GM23248 (cell line): ENCODE measurements around the gene SEC14L1. TPM values are rescaled to one million over a fixed set of nuclear protein-coding genes. Genes with fewer than 3 reads are reported as not detected.
A peak's percentile ranks its signal among the peaks of the same experiment; 100 is the strongest.

Source experiments
- DNase-seq: peaks from one replicate; pipeline ENCODE4 v3.0.0-alpha.2; 2015
- H2AFZ ChIP-seq: fragments of 200-600 bp; sonication (generic); 2 replicates; pipeline ENCODE4 v1.6.1; 2016; ENCODE audit warnings: antibody characterized with exemption
- H3F3A ChIP-seq: fragments of 200-600 bp; sonication (generic); 2 replicates; pipeline ENCODE4 v1.6.1; 2016; ENCODE audit warnings: mild to moderate bottlenecking, antibody characterized with exemption, mixed run types; ENCODE audit not compliant: insufficient read depth
- H3K27ac ChIP-seq: fragments of 200-600 bp; sonication (generic); 2 replicates; pipeline ENCODE4 v1.5.1; 2016; ENCODE audit warnings: mild to moderate bottlenecking
- H3K27me3 ChIP-seq: fragments of 200-600 bp; sonication (generic); replicated peaks from 2 replicates; pipeline ENCODE4 v1.6.1; 2016; ENCODE audit warnings: mild to moderate bottlenecking; ENCODE audit not compliant: insufficient read depth
- H3K36me3 ChIP-seq: fragments of 200-600 bp; sonication (generic); 2 replicates; pipeline ENCODE4 v1.6.1; 2016; ENCODE audit warnings: low read depth, mild to moderate bottlenecking
- H3K4me1 ChIP-seq: fragments of 200-600 bp; sonication (generic); 2 replicates; pipeline ENCODE4 v1.6.1; 2016; ENCODE audit warnings: mild to moderate bottlenecking; ENCODE audit not compliant: insufficient read depth
- H3K4me2 ChIP-seq: fragments of 200-600 bp; sonication (generic); one replicate; pipeline ENCODE4 v1.6.1; 2016; ENCODE audit warnings: mild to moderate bottlenecking; ENCODE audit not compliant: unreplicated experiment
- H3K4me3 ChIP-seq: fragments of 200-600 bp; sonication (generic); 2 replicates; pipeline ENCODE4 v1.5.1; 2016; ENCODE audit warnings: mild to moderate bottlenecking
- H3K79me2 ChIP-seq: fragments of 200-600 bp; sonication (generic); 2 replicates; pipeline ENCODE4 v1.6.1; 2016; ENCODE audit warnings: mild to moderate bottlenecking; ENCODE audit not compliant: insufficient read depth
- H3K9ac ChIP-seq: fragments of 200-600 bp; sonication (generic); 2 replicates; pipeline ENCODE4 v1.6.1; 2016; ENCODE audit warnings: mild to moderate bottlenecking
- H3K9me2 ChIP-seq: fragments of 200-600 bp; sonication (generic); 2 replicates; pipeline ENCODE4 v1.6.1; 2016; ENCODE audit warnings: mixed run types, mild to moderate bottlenecking, moderate library complexity; ENCODE audit not compliant: insufficient read depth
- H3K9me3 ChIP-seq: fragments of 200-600 bp; sonication (generic); one replicate; pipeline ENCODE4 v1.6.1; 2017; ENCODE audit warnings: low read depth
- H4K20me1 ChIP-seq: fragments of 200-600 bp; sonication (generic); 2 replicates; pipeline ENCODE4 v1.6.0; 2016; ENCODE audit not compliant: insufficient read depth
- EZH2 ChIP-seq: fragments of 200-600 bp; sonication (generic); IDR thresholded peaks from 2 replicates; pipeline ENCODE4 v1.6.1; 2018; ENCODE audit warnings: antibody characterized with exemption, mild to moderate bottlenecking; ENCODE audit not compliant: insufficient read depth, poor library complexity, severe bottlenecking
- EZH2phosphoT487 ChIP-seq: fragments of 200-600 bp; sonication (generic); IDR thresholded peaks from 2 replicates; pipeline ENCODE4 v1.6.1; 2018; ENCODE audit warnings: antibody characterized with exemption, moderate library complexity, mild to moderate bottlenecking, low read depth; ENCODE audit not compliant: insufficient read depth
- WGBS, 2 experiments: methylation state at CpG; one replicate each; pipeline ENCODE4 v1.1.6; 2015 to 2017; ENCODE audit warnings: low lambda C conversion rate in 2 of 2, low coverage in 1 of 2; ENCODE audit errors: missing lambda C conversion rate in 2 of 2; 5-methylcytosine and 5-hydroxymethylcytosine counted together
- in situ Hi-C: fragments of 300-500 bp; cut with MboI; formaldehyde crosslinking; loops from 2 replicates; pipeline ENCODE4 v1.15.0; 2020
- polyA plus RNA-seq: library from polyadenylated mRNA; unstranded; fragments of >200 nt; fragmentation: Nextera tagmentation; extraction: Ambion mirVana; gene quantifications from 2 replicates; pipeline ENCODE4 v1.2.1, GENCODE V29; 2016
- total RNA-seq: library from RNA; depleted of rRNA; stranded (reverse); fragments of >200 nt; shearing (Covaris generic); gene quantifications from 2 replicates; pipeline ENCODE4 v1.2.3, GENCODE V29; 2014

SEC14L1 gene
- total and polyA plus RNA-seq, 2 experiments from 2014 or later: 24.4 to 26.8 TPM

- no peaks in the 10 kb centered on the region for H3K27me3 ChIP-seq
- no peaks in the 10 kb centered on the region for H3K9me3 ChIP-seq
- H3K4me1 ChIP-seq: peaks cover 3% of the 10 kb centered on the region
- no peak overlapping the region for H2AFZ ChIP-seq
- no peaks in the 10 kb centered on the region for H3K9me2 ChIP-seq
- 83 to 84% methylated on average over 5 of the region's 5 CpGs for WGBS, 2 experiments
- TF ChIP-seq EZH2phosphoT487 (no peak), EZH2 (no peak)
- H4K20me1 ChIP-seq: no peaks in the 10 kb centered on the region
- no peak overlapping the region for H3K4me2 ChIP-seq
- no peak overlapping the region for H3K4me3 ChIP-seq
- H3K36me3 ChIP-seq: no peaks in the 10 kb centered on the region
- no peak overlapping the region for H3K27ac ChIP-seq
- in situ Hi-C loops: no loop called here
- H3F3A ChIP-seq: peaks cover 4% of the 10 kb centered on the region; the same call in 1 of the 2 replicates
- no peaks in the 10 kb centered on the region for H3K79me2 ChIP-seq
- no peak overlapping the region for H3K9ac ChIP-seq
- DNase-seq: no peak
Measured at GRCh38 chr17:77115947-77116346, 24.8 kb upstream of the SEC14L1 start.

- in situ Hi-C loops: no loop called here
- Histone ChIP-seq H3K27ac (no peak overlapping the region), H3K4me1 (peaks cover 8% of the 10 kb centered on the region), H3K9me2 (no peaks in the 10 kb centered on the region), H3K79me2 (no peaks in the 10 kb centered on the region), H4K20me1 (no peaks in the 10 kb centered on the region), H3K36me3 (no peaks in the 10 kb centered on the region), H3K27me3 (no peaks in the 10 kb centered on the region), H2AFZ (no peak overlapping the region), H3K9me3 (no peaks in the 10 kb centered on the region), H3K4me3 (no peak overlapping the region), H3K4me2 (no peak overlapping the region), H3K9ac (no peak overlapping the region), H3F3A (peaks cover 9% of the 10 kb centered on the region)
- 97 to 99% methylated on average over 3 of the region's 3 CpGs for WGBS, 2 experiments
- TF ChIP-seq EZH2phosphoT487: no peak
- TF ChIP-seq EZH2: no peak
- DNase-seq: no peak
Measured at GRCh38 chr17:77116371-77116860, 24.4 kb upstream of the SEC14L1 start.

GRCh38 chr17:77117415-77117814 lies 23.4 kb upstream of the SEC14L1 start:
- TF ChIP-seq EZH2: no peak
- TF ChIP-seq EZH2phosphoT487: no peak
- Histone ChIP-seq H2AFZ (no peak overlapping the region), H3K27ac (no peak overlapping the region), H3K4me1 (peaks cover 18% of the 10 kb centered on the region), H3K9ac (no peak overlapping the region), H3K36me3 (no peaks in the 10 kb centered on the region), H3K27me3 (no peaks in the 10 kb centered on the region), H3K9me3 (no peaks in the 10 kb centered on the region), H3K4me3 (no peak overlapping the region), H3K4me2 (no peak overlapping the region), H4K20me1 (no peaks in the 10 kb centered on the region), H3K79me2 (no peaks in the 10 kb centered on the region), H3F3A (peaks cover 19% of the 10 kb centered on the region), H3K9me2 (no peaks in the 10 kb centered on the region)
- peak; percentile 42 for DNase-seq
- 51 to 62% methylated on average over 4 of the region's 4 CpGs for WGBS, 2 experiments
- in situ Hi-C loops: no loop called here

GRCh38 chr17:77118251-77118928 lies 22.4 kb upstream of the SEC14L1 start:
- Histone ChIP-seq H3K4me3 (no peak overlapping the region), H3K9me2 (no peaks in the 10 kb centered on the region), H3K79me2 (no peaks in the 10 kb centered on the region), H3F3A (peaks cover 23% of the 10 kb centered on the region), H3K27ac (no peak overlapping the region), H3K36me3 (no peaks in the 10 kb centered on the region), H3K9me3 (no peaks in the 10 kb centered on the region), H3K9ac (no peak overlapping the region), H3K4me2 (no peak overlapping the region), H4K20me1 (no peaks in the 10 kb centered on the region), H3K4me1 (peaks cover 21% of the 10 kb centered on the region), H2AFZ (no peak overlapping the region), H3K27me3 (no peaks in the 10 kb centered on the region)
- TF ChIP-seq EZH2 (no peak), EZH2phosphoT487 (no peak)
- in situ Hi-C loops: no loop called here
- no peak for DNase-seq
- WGBS, 2 experiments: 93 to 96% methylated on average over 18 of the region's 18 CpGs
